Neuronal stem cell (in vitro differentiated cells): Measurements from ENCODE around the gene IMMP2L.

Source experiments
- DNase-seq: peaks from one replicate; pipeline ENCODE4 v3.0.0-alpha.2; 2013; ENCODE audit warnings: low spot score
- H2AFZ ChIP-seq: one replicate; pipeline ENCODE4 v1.6.1; 2013; ENCODE audit warnings: mild to moderate bottlenecking, low read length, inconsistent platforms
- H2AK5ac ChIP-seq: 2 replicates; pipeline ENCODE4 v1.6.1; 2013; ENCODE audit warnings: low read depth, mild to moderate bottlenecking, inconsistent platforms, low read length, moderate library complexity, mixed read lengths
- H2BK120ac ChIP-seq: 2 replicates; pipeline ENCODE4 v1.6.1; 2013; ENCODE audit warnings: low read depth, mild to moderate bottlenecking, inconsistent platforms, low read length, moderate library complexity, mixed read lengths
- H2BK12ac ChIP-seq: one replicate; pipeline ENCODE4 v1.6.1; 2013; ENCODE audit warnings: low read length, inconsistent platforms
- H2BK15ac ChIP-seq: 2 replicates; pipeline ENCODE4 v1.6.1; 2013; ENCODE audit warnings: mild to moderate bottlenecking, low read length, inconsistent platforms, mixed read lengths
- H2BK5ac ChIP-seq: one replicate; pipeline ENCODE4 v1.6.1; 2013; ENCODE audit warnings: inconsistent platforms, mild to moderate bottlenecking, low read length, moderate library complexity
- H3K14ac ChIP-seq: one replicate; pipeline ENCODE4 v1.6.1; 2013; ENCODE audit warnings: low read length, inconsistent platforms
- H3K18ac ChIP-seq: 2 replicates; pipeline ENCODE4 v1.6.1; 2013; ENCODE audit warnings: low read length, inconsistent platforms
- H3K23ac ChIP-seq: 2 replicates; pipeline ENCODE4 v1.6.1; 2013; ENCODE audit warnings: low read depth, mild to moderate bottlenecking, mixed read lengths, low read length, inconsistent platforms; ENCODE audit not compliant: poor library complexity
- H3K27ac ChIP-seq: replicated peaks from 3 replicates; pipeline ENCODE4 v1.5.1; 2013; ENCODE audit warnings: low read length, inconsistent platforms
- H3K27me3 ChIP-seq, 3 experiments: 2 replicates each; pipeline ENCODE4 v1.6.1; 2013; ENCODE audit warnings: low read length in 3 of 3, mild to moderate bottlenecking in 2 of 3, inconsistent platforms in 1 of 3, low read depth in 1 of 3, mixed read lengths in 1 of 3, moderate library complexity in 1 of 3; ENCODE audit not compliant: control insufficient read depth in 3 of 3, insufficient read depth in 3 of 3
- H3K36me3 ChIP-seq, 2 donors: replicated peaks in 1 of 2; 2 replicates each; pipeline ENCODE4 v1.6.1; 2013; ENCODE audit warnings: low read length in 2 of 2; ENCODE audit not compliant: control insufficient read depth in 2 of 2, insufficient read depth in 2 of 2
- H3K4ac ChIP-seq: 2 replicates; pipeline ENCODE4 v1.6.1; 2013; ENCODE audit warnings: inconsistent platforms, mild to moderate bottlenecking, low read length, moderate library complexity
- H3K4me1 ChIP-seq, 2 donors: 1 replicate in 1 of 2; 2 replicates in 1 of 2; pipeline ENCODE4 v1.6.1; 2013; ENCODE audit warnings: low read length in 2 of 2, low read depth in 1 of 2; ENCODE audit not compliant: control insufficient read depth in 2 of 2, insufficient read depth in 1 of 2
- H3K4me2 ChIP-seq: one replicate; pipeline ENCODE4 v1.6.1; 2013; ENCODE audit warnings: mild to moderate bottlenecking, low read length, inconsistent platforms; ENCODE audit not compliant: insufficient read depth, poor library complexity, severe bottlenecking
- H3K4me3 ChIP-seq, 2 donors: 2 replicates each; pipeline ENCODE4 v1.5.1; 2013; ENCODE audit warnings: low read length in 2 of 2, mild to moderate bottlenecking in 2 of 2, inconsistent platforms in 1 of 2, moderate library complexity in 1 of 2
- H3K79me1 ChIP-seq: one replicate; pipeline ENCODE4 v1.6.1; 2013; ENCODE audit warnings: low read depth, mild to moderate bottlenecking, inconsistent platforms, low read length, moderate library complexity
- H3K9ac ChIP-seq: one replicate; pipeline ENCODE4 v1.6.1; 2013; ENCODE audit warnings: mild to moderate bottlenecking, low read depth, low read length, inconsistent platforms; ENCODE audit not compliant: poor library complexity
- H3K9me3 ChIP-seq, 2 donors: replicated peaks in 1 of 2; 2 replicates each; pipeline versions ENCODE3 to v1.6.1; 2013; ENCODE audit warnings: low read length in 2 of 2, mild to moderate bottlenecking in 2 of 2, inconsistent platforms in 1 of 2, low read depth in 1 of 2, mixed read lengths in 1 of 2, moderate library complexity in 1 of 2; ENCODE audit not compliant: control insufficient read depth in 2 of 2, insufficient read depth in 1 of 2
- H4K8ac ChIP-seq: one replicate; pipeline ENCODE4 v1.6.1; 2013; ENCODE audit warnings: low read depth, mild to moderate bottlenecking, inconsistent platforms, low read length, moderate library complexity
- H4K91ac ChIP-seq: one replicate; pipeline ENCODE4 v1.6.1; 2013; ENCODE audit warnings: low read length, low read depth, mild to moderate bottlenecking, inconsistent platforms; ENCODE audit not compliant: poor library complexity
- WGBS, 2 donors: extraction: QIAGEN DNeasy Blood & Tissue Kit; methylation state at CpG; one replicate each; pipeline ENCODE4 v1.1.7; 2013; ENCODE audit warnings: missing lambda C conversion rate in 2 of 2, mixed read lengths in 1 of 2; ENCODE audit not compliant: insufficient read length in 2 of 2, insufficient replicate concordance in 1 of 2; ENCODE audit errors: extremely low coverage in 2 of 2; 5-methylcytosine and 5-hydroxymethylcytosine counted together

The IMMP2L gene

GRCh38 chr7:111330235-111330523 is 232.1 kb downstream of the IMMP2L start:
- Histone ChIP-seq H3K4ac (no peak overlapping the region), H3K79me1 (no peaks in the 10 kb centered on the region), H4K91ac (no peak overlapping the region), H3K27me3 (no peaks in the 10 kb centered on the region), H2AFZ (no peak overlapping the region), H3K4me1 (no peaks in the 10 kb centered on the region), H3K9me3 (peaks cover 0 to 7% of the 10 kb centered on the region in 2 donors), H4K8ac (no peak overlapping the region), H3K4me2 (no peak overlapping the region), H3K9ac (no peak overlapping the region), H3K4me3 (no peak overlapping the region), H2BK5ac (no peak overlapping the region), H3K14ac (no peak overlapping the region), H3K36me3 (no peaks in the 10 kb centered on the region), H2BK120ac (no peak overlapping the region), H3K18ac (no peak overlapping the region), H2BK15ac (no peak overlapping the region), H2AK5ac (no peak overlapping the region), H3K27ac (no peak overlapping the region), H3K23ac (no peak overlapping the region), H2BK12ac (no peak overlapping the region)
- DNase-seq, result no peak
- WGBS, 2 donors, result no CpG with 5 or more reads among the region's 1 CpG

GRCh38 chr7:111329367-111330234 is 232.7 kb downstream of the IMMP2L start:
- H3K4me3 ChIP-seq, result no peak overlapping the region
- H2BK5ac ChIP-seq, result no peak overlapping the region
- peaks cover 0 to 7% of the 10 kb centered on the region in 2 donors for H3K9me3 ChIP-seq
- no peak overlapping the region for H3K9ac ChIP-seq
- H3K4ac ChIP-seq, result no peak overlapping the region
- H3K79me1 ChIP-seq, result no peaks in the 10 kb centered on the region
- H3K23ac ChIP-seq, result no peak overlapping the region
- no peaks in the 10 kb centered on the region for H3K27me3 ChIP-seq
- H2BK12ac ChIP-seq, result no peak overlapping the region
- no peak overlapping the region for H3K27ac ChIP-seq
- H4K91ac ChIP-seq, result no peak overlapping the region
- H3K4me1 ChIP-seq, result no peaks in the 10 kb centered on the region
- no peak overlapping the region for H4K8ac ChIP-seq
- no peak overlapping the region for H2AK5ac ChIP-seq
- H2AFZ ChIP-seq, result no peak overlapping the region
- H3K36me3 ChIP-seq, result no peaks in the 10 kb centered on the region
- H2BK15ac ChIP-seq, result no peak overlapping the region
- H3K14ac ChIP-seq, result no peak overlapping the region
- no peak for DNase-seq
- no CpG with 5 or more reads among the region's 5 CpGs for WGBS, 2 donors
- H3K4me2 ChIP-seq, result no peak overlapping the region
- H3K18ac ChIP-seq, result no peak overlapping the region
- no peak overlapping the region for H2BK120ac ChIP-seq

DNA sequence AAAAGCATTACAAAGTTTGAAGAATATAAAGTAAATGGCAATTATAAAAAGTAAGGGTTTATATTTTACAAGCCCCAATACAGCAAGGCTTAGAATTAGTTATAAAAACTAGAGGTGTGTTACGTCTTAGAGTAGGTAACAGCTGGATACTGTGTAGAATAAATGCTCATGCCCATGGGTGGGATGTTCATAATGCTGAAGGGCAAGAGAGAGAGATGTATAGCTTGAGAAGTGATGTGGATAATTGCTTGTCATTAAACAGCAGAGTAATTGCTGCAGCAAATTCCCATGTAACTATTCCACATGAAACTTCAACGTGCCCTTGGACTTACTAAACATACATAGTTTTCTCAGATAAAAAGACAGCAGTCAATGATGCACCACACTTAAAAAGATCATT is 233.8 kb downstream of the IMMP2L start:
- H3K4ac ChIP-seq, result no peak overlapping the region
- no peak overlapping the region for H3K23ac ChIP-seq
- no peak overlapping the region for H3K9ac ChIP-seq
- no peak overlapping the region for H2AFZ ChIP-seq
- H2BK120ac ChIP-seq, result no peak overlapping the region
- H2BK15ac ChIP-seq, result no peak overlapping the region
- peaks cover 0 to 7% of the 10 kb centered on the region in 2 donors for H3K9me3 ChIP-seq
- no peak overlapping the region for H3K4me3 ChIP-seq
- H4K8ac ChIP-seq, result no peak overlapping the region
- no peaks in the 10 kb centered on the region for H3K4me1 ChIP-seq
- H4K91ac ChIP-seq, result no peak overlapping the region
- H3K27me3 ChIP-seq, result no peaks in the 10 kb centered on the region
- H2BK12ac ChIP-seq, result no peak overlapping the region
- no peak overlapping the region for H3K14ac ChIP-seq
- H3K4me2 ChIP-seq, result no peak overlapping the region
- H2BK5ac ChIP-seq, result no peak overlapping the region
- no peaks in the 10 kb centered on the region for H3K36me3 ChIP-seq
- H3K27ac ChIP-seq, result no peak overlapping the region
- DNase-seq, result no peak
- H3K79me1 ChIP-seq, result no peaks in the 10 kb centered on the region
- no peak overlapping the region for H3K18ac ChIP-seq
- WGBS, 2 donors, result no CpG with 5 or more reads among the region's 2 CpGs
- no peak overlapping the region for H2AK5ac ChIP-seq

DNA sequence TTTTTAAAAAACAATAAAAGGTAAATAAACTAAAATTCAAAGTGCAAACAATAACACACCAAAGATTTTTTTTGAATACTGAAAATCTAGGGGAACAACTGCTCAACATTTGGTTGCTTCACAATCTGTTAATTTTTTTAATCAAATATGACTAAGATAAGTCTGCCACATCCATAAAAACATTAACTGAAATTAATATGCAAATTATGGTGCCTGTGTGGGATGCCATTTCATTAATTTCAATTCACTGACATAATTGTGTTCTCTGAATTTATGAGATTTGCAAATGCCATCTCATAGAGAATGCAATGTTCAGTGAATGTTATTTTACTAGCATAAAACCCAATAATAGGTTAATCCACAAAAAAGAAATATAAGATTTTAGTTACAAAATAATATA is 237.5 kb downstream of the IMMP2L start:
- no peak overlapping the region for H2BK120ac ChIP-seq
- H3K27me3 ChIP-seq, result no peaks in the 10 kb centered on the region
- no peak overlapping the region for H3K4me2 ChIP-seq
- H3K27ac ChIP-seq, result no peak overlapping the region
- no peak overlapping the region for H3K9ac ChIP-seq
- H3K14ac ChIP-seq, result no peak overlapping the region
- H3K79me1 ChIP-seq, result no peaks in the 10 kb centered on the region
- H3K23ac ChIP-seq, result no peak overlapping the region
- no peak overlapping the region for H3K4ac ChIP-seq
- no peaks in the 10 kb centered on the region for H3K4me1 ChIP-seq
- H2BK12ac ChIP-seq, result no peak overlapping the region
- no peak overlapping the region for H2BK5ac ChIP-seq
- H3K9me3 ChIP-seq, result peaks cover 0 to 3% of the 10 kb centered on the region in 2 donors
- no peak overlapping the region for H4K91ac ChIP-seq
- no peak overlapping the region for H2AFZ ChIP-seq
- H2BK15ac ChIP-seq, result no peak overlapping the region
- no peak overlapping the region for H3K4me3 ChIP-seq
- DNase-seq, result no peak
- no peaks in the 10 kb centered on the region for H3K36me3 ChIP-seq
- H2AK5ac ChIP-seq, result no peak overlapping the region
- no peak overlapping the region for H4K8ac ChIP-seq
- H3K18ac ChIP-seq, result no peak overlapping the region
